Endothelial cell of umbilical vein (primary cell): Measurements from ENCODE around the gene SYNGR3. TPM values are rescaled to one million over a fixed set of nuclear protein-coding genes. Genes with fewer than 3 reads are reported as not detected.

Source experiments
- BruUV-seq: library from RNA; stranded (reverse); fragments of 400-500 nt; replicated peaks from 2 replicates; lab custom pipeline; 2021; lab: Mats Ljungman, UMichigan
- CTCF ChIA-PET: fragments of 300-600, 350-600 bp; sonication (Branson Sonifier 250); formaldehyde crosslinking; loops from one replicate; lab custom pipeline; 2021; ENCODE audit warnings: antibody characterized with exemption, inconsistent platforms; lab: Charles Lee
- POLR2A ChIA-PET: fragments of 300-600, 350-600 bp; sonication (Branson Sonifier 250); formaldehyde crosslinking; loops from one replicate; lab custom pipeline; 2021; ENCODE audit warnings: antibody characterized with exemption, inconsistent platforms; lab: Charles Lee
- DNase-seq: peaks from one replicate; pipeline ENCODE4 v3.0.0-alpha.2; 2011; ENCODE audit warnings: low read depth, low spot score
- FAIRE-seq: peaks from 2 replicates; lab custom pipeline; 2011; peaks lifted over from hg19 to GRCh38; lab: Jason Lieb, UNC
- H2AFZ ChIP-seq: 2 replicates; pipeline ENCODE4 v1.6.0; 2012; ENCODE audit warnings: low read depth, low read length, control low read depth, inconsistent platforms
- H3K27ac ChIP-seq: 2 replicates; pipeline ENCODE4 v1.5.1; 2011; ENCODE audit warnings: low read depth, mild to moderate bottlenecking, control low read depth, low read length, moderate library complexity; ENCODE audit not compliant: insufficient read depth
- H3K27me3 ChIP-seq, 2 experiments: 2 replicates each; pipeline versions ENCODE4 v1.6.0 to v1.6.1; 2011; ENCODE audit warnings: low read length in 2 of 2, mixed read lengths in 1 of 2; ENCODE audit not compliant: control insufficient read depth in 2 of 2, insufficient read depth in 2 of 2
- H3K36me3 ChIP-seq, 2 experiments: 2 replicates in 1 of 2; 3 replicates in 1 of 2; pipeline ENCODE4 v1.5.1; 2011; ENCODE audit warnings: low read length in 2 of 2, mild to moderate bottlenecking in 1 of 2, moderate library complexity in 1 of 2; ENCODE audit not compliant: control insufficient read depth in 2 of 2, insufficient read depth in 2 of 2; ENCODE audit errors: extremely low read depth in 1 of 2
- H3K4me1 ChIP-seq: 3 replicates; pipeline ENCODE4 v1.5.1; 2011; ENCODE audit warnings: mild to moderate bottlenecking, low read length; ENCODE audit not compliant: control insufficient read depth, insufficient read depth; ENCODE audit errors: extremely low read depth
- H3K4me2 ChIP-seq: 2 replicates; pipeline ENCODE4 v1.6.1; 2011; ENCODE audit warnings: low read length, control low read depth, mixed read lengths; ENCODE audit not compliant: insufficient read depth
- H3K4me3 ChIP-seq, 3 experiments: fragments of 200-600 bp in 1 of 3; sonication (generic), shearing (Covaris generic) in 1 of 3; replicated peaks in 1 of 3; 2 replicates each; pipeline ENCODE4 v1.5.1; 2011 to 2016; ENCODE audit warnings: control low read depth in 3 of 3, low read length in 3 of 3, mild to moderate bottlenecking in 2 of 3, inconsistent platforms in 1 of 3, low read depth in 1 of 3, moderate library complexity in 1 of 3; ENCODE audit not compliant: insufficient read depth in 1 of 3
- H3K79me2 ChIP-seq: 2 replicates; pipeline ENCODE4 v1.6.0; 2012; ENCODE audit warnings: low read length, inconsistent platforms; ENCODE audit not compliant: control insufficient read depth, insufficient read depth
- H3K9ac ChIP-seq: replicated peaks from 2 replicates; pipeline ENCODE3; 2011; ENCODE audit warnings: low read length, control low read depth; ENCODE audit not compliant: insufficient read depth; ENCODE audit errors: extremely low read depth
- H3K9me1 ChIP-seq: replicated peaks from 3 replicates; pipeline ENCODE4 v1.6.0; 2011; ENCODE audit warnings: mild to moderate bottlenecking, low read length; ENCODE audit not compliant: control insufficient read depth, insufficient read depth; ENCODE audit errors: extremely low read depth
- H3K9me3 ChIP-seq: replicated peaks from 2 replicates; pipeline ENCODE4 v1.5.1; 2012; ENCODE audit warnings: low read length, inconsistent platforms; ENCODE audit not compliant: control insufficient read depth, insufficient read depth
- H4K20me1 ChIP-seq: replicated peaks from 2 replicates; pipeline ENCODE3; 2011; ENCODE audit warnings: mild to moderate bottlenecking, low read length; ENCODE audit not compliant: control insufficient read depth, insufficient read depth; ENCODE audit errors: extremely low read depth
- CTCF ChIP-seq, 2 donors: IDR thresholded peaks; 1 replicate in 1 of 2; 2 replicates in 1 of 2; pipeline ENCODE4 v1.5.1; 2011; ENCODE audit warnings: low read length in 2 of 2, mild to moderate bottlenecking in 2 of 2, moderate library complexity in 2 of 2, control low read depth in 1 of 2, inconsistent platforms in 1 of 2, low read depth in 1 of 2; ENCODE audit not compliant: insufficient read depth in 1 of 2; ENCODE audit errors: extremely low read depth in 1 of 2
- EZH2 ChIP-seq: IDR thresholded peaks from 2 replicates; pipeline ENCODE4 v1.6.1; 2012; ENCODE audit warnings: borderline replicate concordance, low read depth, mild to moderate bottlenecking, moderate library complexity, low read length, inconsistent platforms; ENCODE audit not compliant: severe bottlenecking
- FOS ChIP-seq: IDR thresholded peaks from 2 replicates; pipeline ENCODE4 v1.6.1; 2011; ENCODE audit warnings: mild to moderate bottlenecking, low read length, moderate library complexity, borderline replicate concordance; ENCODE audit not compliant: insufficient read depth
- GATA2 ChIP-seq: IDR thresholded peaks from 2 replicates; pipeline ENCODE4 v1.7.0; 2011; ENCODE audit warnings: low read depth, mild to moderate bottlenecking, moderate library complexity, mixed read lengths, low read length; ENCODE audit not compliant: insufficient read length, insufficient read depth
- JUN ChIP-seq: IDR thresholded peaks from 2 replicates; pipeline ENCODE4 v1.6.1; 2011; ENCODE audit warnings: borderline replicate concordance, low read depth; ENCODE audit not compliant: insufficient read length, insufficient read depth
- MAX ChIP-seq: IDR thresholded peaks from 2 replicates; pipeline ENCODE4 v1.6.1; 2011; ENCODE audit not compliant: insufficient read depth, insufficient read length
- MYC ChIP-seq: IDR thresholded peaks from one replicate; pipeline ENCODE4 v1.6.1; 2011; ENCODE audit warnings: mild to moderate bottlenecking, low read depth, low read length
- POLR2A ChIP-seq: IDR thresholded peaks from 2 replicates; pipeline ENCODE4 v1.6.1; 2012; ENCODE audit warnings: low read depth, mild to moderate bottlenecking, control low read depth, low read length
- POLR2AphosphoS5 ChIP-seq: IDR thresholded peaks from 2 replicates; pipeline ENCODE4 v1.6.1; 2012; ENCODE audit warnings: low read depth, mild to moderate bottlenecking, control low read depth, low read length, moderate library complexity; ENCODE audit not compliant: insufficient read depth
- dilution Hi-C: fragments of 300-500 bp; cut with MboI; formaldehyde crosslinking; loops from one replicate; pipeline ENCODE4 v1.15.0; 2019; ENCODE audit warnings: low sequenced_read_pairs; ENCODE audit not compliant: extremely low pct_ligation_motif_present
- intact Hi-C: fragments of 100-400 bp; cut with micrococcal nuclease; formaldehyde crosslinking; loops from one replicate; pipeline ENCODE4 v1.10.0; 2022
- polyA plus RNA-seq, 4 experiments: library from polyadenylated mRNA; depleted of rRNA in 3 of 4; stranded (reverse) in 3 of 4; unstranded in 1 of 4; fragments of >200 nt; gene quantifications; 2 replicates each; pipeline versions ENCODE4 v1.2.1 to v1.2.3, GENCODE V29; 2011 to 2012; ENCODE audit warnings: missing spikeins in 1 of 4
- total RNA-seq: library from RNA; stranded (reverse); gene quantifications from 2 replicates; pipeline ENCODE4 v1.2.3, GENCODE V29; 2021

SYNGR3 gene
- total and polyA plus RNA-seq, 2 donors (not counting 3 experiments of a cell fraction or from before 2014, with no cell fraction given): 0.95 to 1.4 TPM

- Histone ChIP-seq H3K36me3 (no peaks in the 10 kb centered on the region), H3K27me3 (no peaks in the 10 kb centered on the region), H4K20me1 (no peaks in the 10 kb centered on the region), H2AFZ (no peak overlapping the region), H3K79me2 (no peaks in the 10 kb centered on the region), H3K9ac (no peak overlapping the region), H3K4me3 (no peak overlapping the region), H3K9me1 (no peaks in the 10 kb centered on the region), H3K9me3 (no peaks in the 10 kb centered on the region), H3K27ac (no peak overlapping the region), H3K4me2 (no peak overlapping the region), H3K4me1 (no peaks in the 10 kb centered on the region)
- dilution Hi-C loops (no loop called here), intact Hi-C loops (no loop called here)
- CTCF ChIA-PET: no interaction called here
- no peak for DNase-seq
- POLR2A ChIA-PET: interaction anchor here (1.1 kb wide), 1 partner anchor 14 kb away, joined by 4 read pairs; the partner anchor contains the start of gene RPS2
- BruUV-seq: no TSS peak
- TF ChIP-seq POLR2A (no peak), MYC (no peak), POLR2AphosphoS5 (no peak), EZH2 (no peak), FOS (no peak), CTCF (IDR thresholded peaks at IDR 0.05; ENCODE audit: extremely low read depth in 1 of 2, insufficient read depth in 1 of 2, low read depth in 1 of 2, low read length in 2 of 2) (no peak), JUN (no peak), GATA2 (no peak), MAX (no peak)
- FAIRE-seq: no peak
Measured at GRCh38 chr16:1950559-1950958, 39.2 kb upstream of the SYNGR3 start.
